Activated CD4-positive, alpha-beta T cell treated with anti-CD3 and anti-CD28 coated beads for 4 hours (primary cell): ENCODE data around the gene CDK5RAP2.

ENCODE experiments used
- DNase-seq, 2 donors: peaks; one replicate each; pipeline ENCODE4 v3.0.0-alpha.2; 2020

The CDK5RAP2 gene

DNA sequence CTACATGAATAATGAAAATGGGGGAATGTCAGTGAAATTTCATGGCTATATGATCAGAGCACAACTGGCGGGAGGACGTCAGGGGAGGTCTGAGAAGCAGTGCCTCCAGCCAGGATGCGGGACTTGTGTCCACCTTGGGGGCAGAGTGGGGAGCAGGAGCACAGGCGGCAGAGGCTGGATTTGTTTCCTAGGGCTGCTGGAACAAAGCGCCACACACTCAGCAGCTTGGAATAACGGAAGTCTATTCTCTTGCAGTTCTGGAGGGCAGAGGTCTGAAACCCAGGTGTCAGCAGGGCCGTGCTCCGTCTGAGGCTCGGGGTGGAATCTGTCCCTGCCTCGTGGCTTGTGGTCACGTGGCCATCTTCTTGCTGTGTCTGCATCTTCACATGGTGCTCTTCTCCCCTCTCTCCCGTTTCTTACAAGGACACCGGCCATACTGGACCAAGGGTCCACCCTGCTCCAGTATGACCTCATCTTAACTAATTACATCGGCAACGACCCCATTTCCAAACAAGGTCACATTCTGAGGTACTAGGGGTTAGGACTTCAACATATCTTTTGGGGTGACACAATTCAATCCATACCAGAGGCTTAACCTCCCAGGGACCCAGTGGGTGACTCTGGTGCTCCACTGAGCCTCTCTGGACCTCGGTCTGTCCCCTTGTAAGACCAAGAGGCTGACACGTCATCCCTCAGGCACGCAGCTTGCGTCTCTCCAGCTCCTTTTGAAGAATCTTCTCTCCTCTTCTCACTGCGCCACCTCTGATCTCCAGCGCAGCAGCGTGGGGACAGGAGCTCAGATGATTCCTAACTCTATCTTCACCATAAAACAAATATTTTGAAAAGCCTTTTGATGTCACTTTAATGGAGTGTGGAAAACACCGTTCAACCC lies 202.5 kb downstream of the CDK5RAP2 start:
- DNase-seq, result no peak

DNA sequence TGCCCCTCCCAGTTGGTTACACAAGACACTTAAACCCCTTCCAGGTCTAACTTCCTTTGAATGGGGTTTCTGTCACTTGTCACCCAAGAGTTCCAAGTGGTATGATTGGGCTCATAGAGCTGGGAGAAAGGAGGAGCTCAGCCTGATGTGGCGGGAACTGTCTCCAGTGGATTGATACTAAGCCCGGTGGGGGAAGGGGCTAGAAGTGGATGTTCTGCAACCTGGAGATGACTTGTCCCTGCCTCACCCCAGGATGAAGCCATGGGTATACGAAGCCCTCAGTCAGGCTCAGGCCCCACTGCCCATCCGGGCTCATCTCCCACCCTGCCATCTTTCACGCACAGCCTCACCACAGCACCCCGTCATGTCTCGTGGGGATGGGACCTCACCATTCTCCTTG lies 203.9 kb downstream of the CDK5RAP2 start:
- DNase-seq, result no peak

GRCh38 chr9:120375316-120375715 lies 204.7 kb downstream of the CDK5RAP2 start:
- no peak for DNase-seq

DNA sequence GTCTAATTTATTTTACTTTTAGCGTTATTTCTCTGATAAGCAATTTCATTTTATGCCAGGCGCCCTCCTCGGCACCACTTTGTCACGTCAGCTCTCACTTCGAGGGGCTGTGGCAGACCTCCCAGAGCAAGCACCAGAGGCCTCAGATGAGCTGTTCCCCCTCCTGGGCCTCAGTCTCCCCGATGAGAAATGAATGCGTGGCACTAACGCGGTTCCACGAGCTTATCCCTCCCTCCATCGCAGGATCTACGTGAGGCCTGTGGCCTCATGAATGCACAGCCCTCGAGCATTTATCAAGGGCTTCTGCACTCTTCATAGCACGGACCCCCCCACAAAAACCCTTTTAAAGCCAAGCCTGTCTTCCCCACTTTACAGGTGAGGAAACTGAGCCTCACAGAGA lies 205.2 kb downstream of the CDK5RAP2 start:
- DNase-seq, result no peak

DNA sequence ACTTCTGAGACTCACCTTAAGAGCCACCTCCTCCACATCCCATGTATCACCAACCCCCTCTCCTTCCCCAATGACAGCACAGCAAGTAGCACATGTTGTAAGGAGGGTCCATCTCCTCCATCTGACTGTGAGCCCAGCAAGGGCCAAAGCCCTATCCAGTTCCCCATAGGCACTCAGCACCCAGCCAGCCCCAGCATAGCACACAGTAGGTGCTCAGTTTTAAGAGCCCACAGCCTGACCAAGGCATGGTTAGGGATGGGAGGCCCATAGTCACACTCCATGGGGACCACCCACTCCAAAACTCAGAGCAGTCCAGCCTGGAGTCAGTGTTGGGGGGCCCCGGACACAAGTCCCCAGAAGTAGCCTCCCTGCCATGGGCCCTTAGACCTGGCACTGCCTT lies 205.7 kb downstream of the CDK5RAP2 start:
- DNase-seq, result no peak

DNA sequence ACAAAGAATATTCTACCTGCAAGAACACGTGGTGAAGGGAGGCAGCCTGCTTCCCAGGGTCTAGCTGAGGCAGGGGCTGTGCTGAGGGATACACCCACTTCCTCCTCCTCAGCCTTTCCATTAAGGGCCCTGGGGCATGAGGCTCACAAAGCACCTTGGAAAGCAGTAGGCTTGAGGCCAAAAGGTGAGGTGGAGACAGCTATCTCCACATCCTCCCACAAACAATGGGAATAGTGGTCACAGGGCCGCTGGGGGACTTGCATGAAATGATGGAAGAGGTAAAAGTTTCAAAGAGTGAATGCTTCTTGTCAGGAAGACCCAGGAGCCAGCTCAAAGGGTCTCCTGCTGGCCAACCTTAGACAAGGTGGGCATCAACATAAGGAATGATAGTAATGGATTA lies 207.9 kb downstream of the CDK5RAP2 start:
- no peak for DNase-seq

- DNase-seq, result no peak
Measured at GRCh38 chr9:120369608-120370220, 210.3 kb downstream of the CDK5RAP2 start.

DNA sequence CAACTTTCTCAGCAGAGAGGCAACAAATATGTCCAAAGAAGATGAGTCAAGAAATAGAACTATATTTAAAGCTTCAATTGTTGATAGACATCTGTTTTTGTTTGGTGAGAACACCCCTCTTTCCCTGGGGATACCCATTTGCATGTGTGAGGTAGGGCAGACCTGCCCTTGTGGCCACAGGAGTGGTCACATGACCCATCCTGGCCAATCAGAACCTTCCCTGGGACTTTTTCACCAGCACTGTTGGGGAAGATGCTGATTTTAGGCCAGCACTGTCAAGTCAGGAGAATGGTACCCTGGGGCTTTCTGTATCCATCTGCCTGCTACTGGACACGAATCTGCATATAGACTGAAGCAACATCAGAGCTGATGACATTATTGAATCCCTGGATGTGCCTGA lies 211.2 kb downstream of the CDK5RAP2 start:
- DNase-seq, result no peak

DNA sequence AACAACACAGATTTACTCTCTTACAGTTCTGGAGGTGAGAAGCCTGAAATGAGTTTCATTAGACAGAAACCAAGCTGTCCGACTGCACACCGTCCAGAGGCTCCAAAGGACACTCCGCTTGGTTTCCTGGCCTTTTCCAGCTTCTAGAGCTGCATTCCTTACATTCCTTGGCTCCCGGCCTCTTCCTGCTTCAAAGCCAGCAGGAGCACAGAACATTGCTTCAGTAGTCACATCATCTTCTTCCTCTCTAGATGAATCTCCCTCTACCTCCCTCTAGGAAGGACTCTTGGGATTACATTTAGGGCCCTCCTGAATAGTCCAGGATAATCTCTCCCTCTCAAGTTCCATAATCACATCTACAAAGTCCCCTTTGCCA lies 213.3 kb downstream of the CDK5RAP2 start:
- DNase-seq, result no peak

- no peak for DNase-seq
Measured at GRCh38 chr9:120365386-120365785, 214.6 kb downstream of the CDK5RAP2 start.

- no peak for DNase-seq
Measured at GRCh38 chr9:120363697-120364096, 216.3 kb downstream of the CDK5RAP2 start.

GRCh38 chr9:120362446-120362845 lies 217.5 kb downstream of the CDK5RAP2 start:
- no peak for DNase-seq

DNA sequence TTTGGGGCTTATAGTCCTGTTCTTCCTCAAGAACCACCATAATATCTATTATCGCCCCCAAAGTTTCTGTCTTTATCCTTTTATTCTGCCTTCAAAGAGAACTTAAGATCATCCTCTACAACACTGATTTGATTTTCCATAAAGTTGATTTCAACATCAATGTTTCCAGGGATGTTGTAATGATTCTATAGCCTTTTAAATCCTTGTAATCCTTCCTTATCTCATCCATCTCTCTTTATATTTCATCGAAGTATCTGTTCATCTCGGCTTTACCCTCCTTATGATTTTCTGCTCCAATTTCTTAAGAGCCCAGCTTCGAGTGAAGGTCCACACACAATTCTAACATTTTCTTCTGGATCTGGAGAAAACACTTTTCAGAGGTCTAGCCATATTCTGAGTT lies 218.4 kb downstream of the CDK5RAP2 start:
- DNase-seq, result no peak

GRCh38 chr9:120360510-120360909 lies 219.5 kb downstream of the CDK5RAP2 start:
- DNase-seq, result no peak

GRCh38 chr9:120360046-120360445 lies 219.9 kb downstream of the CDK5RAP2 start:
- no peak for DNase-seq

DNA sequence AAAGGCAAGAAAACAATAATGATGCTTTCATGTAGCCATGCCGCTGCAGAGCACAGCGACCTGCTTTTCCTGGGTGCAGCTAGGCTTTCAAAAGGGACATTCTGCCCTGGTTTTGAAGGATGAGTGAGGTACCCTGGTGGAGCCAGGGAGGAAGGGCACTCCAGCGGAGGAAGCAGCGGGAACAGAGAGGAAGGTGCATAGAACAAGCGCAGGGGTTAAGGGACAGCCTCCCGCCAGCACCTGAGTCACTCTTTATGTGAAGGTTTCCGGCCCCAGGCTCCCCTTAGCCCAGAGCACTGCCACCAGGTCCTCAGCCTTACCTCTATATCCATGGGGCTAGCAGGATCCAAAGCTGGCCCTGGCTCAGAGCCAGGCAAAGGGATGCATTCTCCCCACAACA lies 221.1 kb downstream of the CDK5RAP2 start:
- no peak for DNase-seq

GRCh38 chr9:120353506-120353905 lies 226.5 kb downstream of the CDK5RAP2 start:
- no peak for DNase-seq

DNA sequence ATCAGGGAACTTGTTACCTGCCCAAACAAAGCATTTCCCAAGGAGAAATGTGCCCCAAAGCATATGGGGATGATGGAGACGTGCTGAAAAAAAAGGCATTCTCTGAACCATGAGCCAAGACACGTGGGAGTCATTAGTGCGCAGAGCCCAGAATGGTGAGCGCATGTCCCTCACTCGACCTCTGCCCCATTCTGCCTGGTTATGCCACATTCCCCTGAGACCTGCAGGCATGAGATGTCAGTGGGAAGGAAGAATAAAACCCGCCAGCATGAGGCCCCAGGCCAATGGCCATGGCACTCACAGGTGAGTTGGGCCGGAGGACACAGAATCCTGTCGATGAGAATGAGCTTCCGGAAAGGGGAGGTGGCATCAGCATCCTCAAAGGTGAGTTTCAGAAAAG lies 228.9 kb downstream of the CDK5RAP2 start:
- DNase-seq, result no peak

GRCh38 chr9:120350596-120350995 lies 229.4 kb downstream of the CDK5RAP2 start:
- no peak for DNase-seq

DNA sequence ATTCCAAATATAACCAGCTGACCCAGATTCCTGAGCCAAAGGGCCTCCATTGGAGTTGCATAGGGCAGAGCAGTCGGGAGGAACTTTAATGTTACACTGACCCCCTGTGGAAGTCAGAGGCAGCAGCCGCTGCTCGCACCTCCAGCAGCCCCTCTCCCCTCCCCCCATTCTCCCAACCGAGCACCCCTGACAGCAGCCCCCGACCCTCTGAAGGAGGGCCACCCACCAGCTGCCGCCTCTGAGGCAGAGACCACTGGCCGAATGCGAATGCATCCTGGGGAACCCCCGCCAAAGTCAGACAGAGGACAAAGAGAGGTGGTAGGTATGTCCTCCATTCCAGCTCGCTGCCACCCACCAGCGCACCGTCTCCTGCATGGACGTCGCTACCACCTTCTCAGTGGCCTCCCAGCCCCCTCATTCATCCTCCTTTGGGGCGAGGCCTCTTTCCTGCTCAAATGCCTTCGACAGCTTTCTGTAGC lies 231.0 kb downstream of the CDK5RAP2 start:
- DNase-seq, result no peak

- no peak for DNase-seq
Measured at GRCh38 chr9:120345379-120345778, 234.6 kb downstream of the CDK5RAP2 start.

DNA sequence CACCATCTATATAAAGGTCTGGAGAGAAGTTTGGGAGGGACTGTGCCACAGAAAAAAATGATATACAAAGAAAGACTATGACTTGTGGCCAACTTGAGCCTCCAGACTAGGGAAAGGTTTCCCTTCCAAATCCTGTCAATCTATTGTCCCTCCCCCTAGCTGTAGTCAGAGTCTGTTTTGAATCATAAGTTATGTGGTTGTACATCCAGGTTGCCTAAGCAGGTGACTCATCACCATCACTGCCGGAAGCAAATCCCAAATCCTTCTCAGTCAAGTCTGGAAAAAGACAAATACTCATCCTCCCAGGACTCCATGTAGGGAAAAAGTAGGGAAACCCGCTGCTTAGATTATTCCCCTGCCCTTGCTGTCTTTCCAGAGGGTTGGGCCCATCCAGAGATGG lies 235.7 kb downstream of the CDK5RAP2 start:
- no peak for DNase-seq

GRCh38 chr9:120343416-120343815 lies 236.6 kb downstream of the CDK5RAP2 start:
- no peak for DNase-seq
